Mesodermal cell (in vitro differentiated cells): ENCODE results near the gene KCTD2.

Experiments used
- H3K27ac ChIP-seq: 2 replicates; pipeline ENCODE4 v1.7.0; 2013; ENCODE audit warnings: mild to moderate bottlenecking, low read depth, low read length, moderate library complexity; ENCODE audit not compliant: severe bottlenecking
- H3K36me3 ChIP-seq: 2 replicates; pipeline ENCODE4 v1.7.1; 2013; ENCODE audit warnings: mild to moderate bottlenecking, low read length, moderate library complexity; ENCODE audit not compliant: control insufficient read depth, insufficient read depth
- H3K4me1 ChIP-seq: one replicate; pipeline ENCODE4 v1.7.1; 2013; ENCODE audit warnings: mild to moderate bottlenecking, low read length; ENCODE audit not compliant: insufficient read depth, control insufficient read depth, poor library complexity, severe bottlenecking
- H3K4me3 ChIP-seq: 2 replicates; pipeline ENCODE4 v1.7.0; 2013; ENCODE audit warnings: low read length, control low read depth, mild to moderate bottlenecking; ENCODE audit not compliant: insufficient read depth, poor library complexity, severe bottlenecking; ENCODE audit errors: extremely low read depth
- H3K9me3 ChIP-seq: 2 replicates; pipeline ENCODE4 v1.7.1; 2013; ENCODE audit warnings: mild to moderate bottlenecking, low read length, moderate library complexity; ENCODE audit not compliant: control insufficient read depth
- WGBS, 2 experiments: methylation state at CpG; one replicate each; pipeline ENCODE4 v1.1.5; 2013; ENCODE audit warnings: missing lambda C conversion rate in 2 of 2; ENCODE audit not compliant: insufficient coverage in 2 of 2; 5-methylcytosine and 5-hydroxymethylcytosine counted together

KCTD2 gene

GRCh38 chr17:75088465-75089417 is 41.7 kb downstream of the KCTD2 start:
- Histone ChIP-seq H3K4me1 (peaks cover 24% of the 10 kb centered on the region), H3K9me3 (no peaks in the 10 kb centered on the region), H3K36me3 (no peaks in the 10 kb centered on the region), H3K27ac (peak overlapping the region; percentile 87), H3K4me3 (peak overlapping the region; percentile 62)
- 73% methylated on average over 8 to 9 of the region's 11 CpGs for WGBS, 2 experiments

GRCh38 chr17:75090871-75091854 is 44.1 kb downstream of the KCTD2 start:
- Histone ChIP-seq H3K4me3 (no peak overlapping the region), H3K9me3 (no peaks in the 10 kb centered on the region), H3K4me1 (peaks cover 24% of the 10 kb centered on the region), H3K36me3 (no peaks in the 10 kb centered on the region), H3K27ac (no peak overlapping the region)
- 71 to 83% methylated on average over 9 to 17 of the region's 19 CpGs for WGBS, 2 experiments

- H3K36me3 ChIP-seq, result no peaks in the 10 kb centered on the region
- H3K27ac ChIP-seq, result no peak overlapping the region
- H3K4me3 ChIP-seq, result no peak overlapping the region
- H3K4me1 ChIP-seq, result peaks cover 24% of the 10 kb centered on the region
- 84 to 87% methylated on average over 8 of the region's 10 CpGs for WGBS, 2 experiments
- no peaks in the 10 kb centered on the region for H3K9me3 ChIP-seq
Measured at GRCh38 chr17:75091855-75092327, 44.9 kb downstream of the KCTD2 start.

GRCh38 chr17:75093548-75094158 is 46.6 kb downstream of the KCTD2 start:
- 94 to 96% methylated on average over 17 to 18 of the region's 18 CpGs for WGBS, 2 experiments
- peaks cover 10% of the 10 kb centered on the region for H3K36me3 ChIP-seq
- no peaks in the 10 kb centered on the region for H3K9me3 ChIP-seq
- H3K27ac ChIP-seq, result no peak overlapping the region
- no peak overlapping the region for H3K4me3 ChIP-seq
- H3K4me1 ChIP-seq, result peaks cover 20% of the 10 kb centered on the region

- Histone ChIP-seq H3K4me3 (no peak overlapping the region), H3K36me3 (peaks cover 20% of the 10 kb centered on the region), H3K27ac (peak overlapping the region; percentile 36), H3K4me1 (peaks cover 15% of the 10 kb centered on the region), H3K9me3 (no peaks in the 10 kb centered on the region)
- 76 to 86% methylated on average over 14 to 16 of the region's 16 CpGs for WGBS, 2 experiments
Measured at GRCh38 chr17:75094871-75095399, 47.9 kb downstream of the KCTD2 start.

- H3K36me3 ChIP-seq, result peaks cover 29% of the 10 kb centered on the region
- no peak overlapping the region for H3K4me3 ChIP-seq
- WGBS, 2 experiments, result 74 to 75% methylated on average over 11 of the region's 14 CpGs
- peaks cover 12% of the 10 kb centered on the region for H3K4me1 ChIP-seq
- no peaks in the 10 kb centered on the region for H3K9me3 ChIP-seq
- peak overlapping the region; percentile 59 for H3K27ac ChIP-seq
Measured at GRCh38 chr17:75096082-75096625, 49.1 kb downstream of the KCTD2 start.

GRCh38 chr17:75097865-75098264 is 50.8 kb downstream of the KCTD2 start:
- H3K4me3 ChIP-seq, result no peak overlapping the region
- H3K9me3 ChIP-seq, result no peaks in the 10 kb centered on the region
- 88 to 100% methylated on average over 7 of the region's 7 CpGs for WGBS, 2 experiments
- peaks cover 29% of the 10 kb centered on the region for H3K36me3 ChIP-seq
- no peak overlapping the region for H3K27ac ChIP-seq
- H3K4me1 ChIP-seq, result peaks cover 3% of the 10 kb centered on the region

GRCh38 chr17:75098861-75099260 is 51.8 kb downstream of the KCTD2 start:
- H3K9me3 ChIP-seq, result no peaks in the 10 kb centered on the region
- H3K27ac ChIP-seq, result no peak overlapping the region
- 81 to 88% methylated on average over 6 to 7 of the region's 7 CpGs for WGBS, 2 experiments
- peaks cover 29% of the 10 kb centered on the region for H3K36me3 ChIP-seq
- no peak overlapping the region for H3K4me3 ChIP-seq
- peaks cover 3% of the 10 kb centered on the region for H3K4me1 ChIP-seq

GRCh38 chr17:75099881-75100595 is 53.0 kb downstream of the KCTD2 start:
- no peaks in the 10 kb centered on the region for H3K9me3 ChIP-seq
- H3K4me1 ChIP-seq, result peaks cover 3% of the 10 kb centered on the region
- peaks cover 29% of the 10 kb centered on the region for H3K36me3 ChIP-seq
- H3K4me3 ChIP-seq, result no peak overlapping the region
- 97 to 99% methylated on average over 30 to 31 of the region's 31 CpGs for WGBS, 2 experiments
- H3K27ac ChIP-seq, result no peak overlapping the region
